ENCODE measurements around the gene FATE1.

FATE1 gene

DNA sequence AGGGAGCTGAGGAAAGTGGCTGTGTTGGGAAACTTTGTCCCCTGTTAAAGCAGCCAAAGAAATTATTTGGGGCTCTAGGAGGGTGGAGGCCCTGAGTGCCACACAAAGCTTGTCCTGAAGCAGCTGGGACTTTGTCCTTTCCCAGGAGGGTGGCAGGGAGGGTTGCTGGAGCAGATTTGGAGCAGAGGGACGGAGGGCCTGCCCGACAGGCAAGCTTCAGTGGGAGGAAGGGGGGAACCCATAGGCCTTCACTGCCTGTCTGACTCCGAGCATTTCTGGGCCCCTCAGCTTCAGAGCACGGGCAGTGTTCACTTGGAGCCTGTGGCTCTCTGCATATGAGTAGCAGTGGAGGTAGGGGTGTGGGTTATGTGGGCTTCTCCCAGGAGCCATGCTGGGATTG, 11.5 kb downstream of the FATE1 start:
- no peak for DNase-seq (ENCODE audit: low read depth)
- TF ChIP-seq, protein P1, sequence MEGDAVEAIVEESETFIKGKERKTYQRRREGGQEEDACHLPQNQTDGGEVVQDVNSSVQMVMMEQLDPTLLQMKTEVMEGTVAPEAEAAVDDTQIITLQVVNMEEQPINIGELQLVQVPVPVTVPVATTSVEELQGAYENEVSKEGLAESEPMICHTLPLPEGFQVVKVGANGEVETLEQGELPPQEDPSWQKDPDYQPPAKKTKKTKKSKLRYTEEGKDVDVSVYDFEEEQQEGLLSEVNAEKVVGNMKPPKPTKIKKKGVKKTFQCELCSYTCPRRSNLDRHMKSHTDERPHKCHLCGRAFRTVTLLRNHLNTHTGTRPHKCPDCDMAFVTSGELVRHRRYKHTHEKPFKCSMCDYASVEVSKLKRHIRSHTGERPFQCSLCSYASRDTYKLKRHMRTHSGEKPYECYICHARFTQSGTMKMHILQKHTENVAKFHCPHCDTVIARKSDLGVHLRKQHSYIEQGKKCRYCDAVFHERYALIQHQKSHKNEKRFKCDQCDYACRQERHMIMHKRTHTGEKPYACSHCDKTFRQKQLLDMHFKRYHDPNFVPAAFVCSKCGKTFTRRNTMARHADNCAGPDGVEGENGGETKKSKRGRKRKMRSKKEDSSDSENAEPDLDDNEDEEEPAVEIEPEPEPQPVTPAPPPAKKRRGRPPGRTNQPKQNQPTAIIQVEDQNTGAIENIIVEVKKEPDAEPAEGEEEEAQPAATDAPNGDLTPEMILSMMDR (IDR thresholded peaks at IDR 0.05; ENCODE audit: control insufficient read depth, extremely low read depth, insufficient read depth), result no peak
- H3K4me3 ChIP-seq (ENCODE audit: low read depth, low read length), result no peak overlapping the region

DNA sequence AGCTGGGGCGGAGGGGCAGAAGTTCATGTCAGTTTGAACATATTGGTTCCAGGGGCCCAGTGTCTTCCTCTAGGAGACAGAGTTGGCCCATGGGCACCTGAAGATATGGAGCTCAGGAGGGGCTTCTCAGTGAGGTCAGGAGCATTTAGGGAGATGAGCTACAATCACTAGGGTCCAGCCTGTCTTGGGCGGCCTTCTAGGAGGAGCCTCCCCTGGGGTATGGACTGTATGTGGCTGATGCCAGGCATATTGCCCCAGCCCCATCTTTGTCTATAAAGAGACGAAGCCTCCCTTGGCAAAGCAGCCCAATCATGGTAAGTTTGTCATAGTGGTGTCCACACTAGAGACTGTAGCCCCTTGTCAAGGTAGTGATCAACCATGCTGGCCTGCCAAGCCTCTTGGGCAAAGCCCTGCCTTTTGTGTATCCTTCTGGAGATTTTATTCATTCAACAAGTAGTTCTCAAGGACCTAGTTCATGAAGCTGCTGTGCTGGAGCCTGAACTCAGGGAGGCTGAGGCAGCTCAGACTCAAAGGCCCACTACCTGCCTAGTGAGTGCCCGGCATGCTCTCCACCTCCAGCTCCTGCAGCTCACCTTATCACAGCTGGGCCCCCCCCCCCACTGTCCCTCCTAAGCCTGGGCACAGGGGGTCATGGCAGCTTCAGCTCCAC, 13.4 kb downstream of the FATE1 start:
- no peak for DNase-seq (ENCODE audit: low read depth)
- TF ChIP-seq, protein P1 (IDR thresholded peaks at IDR 0.05; ENCODE audit: control insufficient read depth, extremely low read depth, insufficient read depth), result no peak
- H3K4me3 ChIP-seq (ENCODE audit: low read depth, low read length), result no peak overlapping the region

DNA sequence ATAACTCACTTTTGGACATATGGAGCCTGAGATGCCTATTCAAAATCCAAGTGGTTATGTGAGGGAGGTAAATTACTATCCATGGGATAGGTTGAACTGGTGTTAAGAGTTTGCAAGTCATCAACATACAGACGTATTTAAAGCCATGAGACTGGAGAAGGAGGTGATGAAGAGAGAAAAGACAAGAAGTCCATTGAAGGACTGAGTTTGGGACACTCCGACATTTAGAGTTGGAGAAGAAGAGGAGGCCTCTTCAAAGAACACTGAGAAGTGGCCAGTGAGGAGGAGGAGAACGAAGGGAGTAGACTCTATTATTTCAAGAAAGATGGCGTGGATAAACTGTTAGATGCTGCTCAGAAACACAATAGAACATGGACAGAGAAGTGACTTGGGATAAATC, 18.6 kb downstream of the FATE1 start, which contains the start of gene CNGA2:
TSS of gene CNGA2 (plus strand) at position 301 of the 400 bp plus-strand sequence. CDS start 3,738 bp downstream, outside the sequence.
- no peak within 1 kb of the TSS for H3K4me3 ChIP-seq (ENCODE audit: low read depth, low read length)
- DNase-seq (ENCODE audit: low read depth), result no peak

DNA sequence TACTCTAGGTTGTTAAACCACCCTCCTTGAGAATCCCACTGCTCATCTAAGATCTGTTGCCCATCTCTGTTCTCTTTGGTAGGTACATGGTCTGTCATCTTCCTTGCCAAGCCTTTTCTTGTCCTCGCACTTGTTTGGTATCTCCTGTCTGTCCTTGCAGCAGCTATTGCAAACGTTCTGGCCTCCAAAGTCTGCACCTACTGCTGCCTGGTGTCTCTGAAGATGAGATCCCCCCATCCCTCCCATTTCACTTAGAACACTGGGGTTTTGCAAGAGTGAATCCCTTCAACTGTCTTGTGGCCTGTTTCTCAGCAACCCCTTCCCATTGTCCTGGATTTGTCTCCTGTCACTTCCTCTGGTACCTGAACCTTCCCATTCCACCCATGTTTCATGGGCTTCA, 19.4 kb downstream of the FATE1 start:
- no peak overlapping the region for H3K4me3 ChIP-seq (ENCODE audit: low read depth, low read length)
- no peak for DNase-seq (ENCODE audit: low read depth)
- TF ChIP-seq, protein P1 (IDR thresholded peaks at IDR 0.05; ENCODE audit: control insufficient read depth, extremely low read depth, insufficient read depth), result no peak

More for the DNA sequence above, 18.6 kb downstream of the FATE1 start, which contains the start of gene CNGA2:
- TF ChIP-seq, protein P1 (IDR thresholded peaks at IDR 0.05; ENCODE audit: control insufficient read depth, extremely low read depth, insufficient read depth), result no peak

DNA sequence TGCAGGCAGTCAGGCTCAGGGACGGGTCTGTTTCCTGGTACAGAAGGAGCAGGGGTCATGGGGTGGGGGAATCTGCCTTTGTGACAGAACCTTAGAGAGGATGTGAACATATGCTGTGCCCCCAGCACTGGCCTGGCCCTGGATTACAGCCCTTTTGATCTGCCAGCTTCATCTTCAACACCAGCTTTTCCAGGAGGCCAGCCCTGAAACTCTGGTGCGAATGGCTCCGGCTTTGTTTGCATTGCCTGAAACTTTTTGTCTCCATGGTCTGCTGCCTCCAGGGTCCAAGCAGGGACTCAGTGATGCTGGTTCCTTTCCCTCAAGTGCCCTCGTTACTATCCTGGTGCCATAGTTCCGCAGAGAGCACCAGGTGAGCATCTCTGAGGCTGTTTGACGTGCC, 20.9 kb downstream of the FATE1 start:
- no peak for DNase-seq (ENCODE audit: low read depth)
- no peak overlapping the region for H3K4me3 ChIP-seq (ENCODE audit: low read depth, low read length)
- TF ChIP-seq, protein P1 (IDR thresholded peaks at IDR 0.05; ENCODE audit: control insufficient read depth, extremely low read depth, insufficient read depth), result no peak

DNA sequence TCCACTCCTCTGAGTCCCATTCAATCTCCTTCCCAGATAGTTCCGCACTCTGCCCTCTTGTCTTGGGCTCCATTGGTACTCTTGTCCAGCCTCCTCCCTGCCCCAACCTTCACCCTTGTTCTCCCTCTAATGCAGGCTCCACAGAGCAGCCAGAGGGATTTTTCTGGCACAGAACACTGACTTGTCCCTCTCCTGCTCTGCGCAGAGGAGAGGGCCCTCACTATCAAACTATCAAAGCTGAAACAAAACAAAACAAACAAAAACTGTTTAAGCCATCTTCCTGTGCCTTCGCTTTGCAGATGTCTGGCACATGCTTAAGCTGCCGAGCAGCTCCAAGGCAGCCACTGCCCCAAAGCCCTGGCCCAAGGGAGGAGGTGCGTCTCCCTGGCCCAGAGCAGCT, 21.7 kb downstream of the FATE1 start:
- TF ChIP-seq, protein P1 (IDR thresholded peaks at IDR 0.05; ENCODE audit: control insufficient read depth, extremely low read depth, insufficient read depth), result no peak
- DNase-seq (ENCODE audit: low read depth), result no peak
- no peak overlapping the region for H3K4me3 ChIP-seq (ENCODE audit: low read depth, low read length)

DNA sequence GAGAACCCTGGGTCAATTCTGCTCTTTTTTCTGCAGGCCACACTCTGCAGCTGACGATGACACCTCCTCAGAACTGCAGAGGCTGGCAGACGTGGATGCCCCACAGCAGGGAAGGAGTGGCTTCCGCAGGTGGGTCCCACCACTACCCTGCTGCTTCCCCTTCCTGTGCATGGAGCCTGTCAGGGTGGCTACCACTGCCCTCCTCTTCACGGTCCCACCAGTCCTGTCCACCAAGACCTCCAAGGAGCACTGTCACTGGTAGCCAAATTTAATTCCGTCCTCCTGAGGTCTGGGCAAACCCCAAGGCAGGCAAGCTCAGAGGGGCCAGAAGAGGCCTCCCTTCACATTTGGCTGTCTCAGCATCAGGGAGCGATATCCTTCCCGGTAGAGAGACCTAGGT, 22.9 kb downstream of the FATE1 start:
- TF ChIP-seq, protein P1 (IDR thresholded peaks at IDR 0.05; ENCODE audit: control insufficient read depth, extremely low read depth, insufficient read depth), result no peak
- no peak for DNase-seq (ENCODE audit: low read depth)
- no peak overlapping the region for H3K4me3 ChIP-seq (ENCODE audit: low read depth, low read length)
